ENCODE data around the gene KLRD1.

GRCh38 chr12:10366875-10367274 lies 59.2 kb downstream of the KLRD1 start:
- TF ChIP-seq POLR2A (IDR thresholded peaks at IDR 0.05) (no peak), CTCF (IDR thresholded peaks at IDR 0.05) (no peak)

Measured in lower leg skin (tissue), 3 donors.